Measurements from ENCODE around the gene ARHGAP5. TPM values are rescaled to one million over a fixed set of nuclear protein-coding genes. Genes with fewer than 3 reads are reported as not detected.
"Not testable (repeated sequence)": the region's sequence is repeated elsewhere in the genome, so short reads cannot be mapped to it uniquely, and the experiment has no call there.

Gene ARHGAP5
- total RNA-seq, 1 experiment from 2014 or later = 100 TPM

GRCh38 chr14:32128703-32129102, 51.6 kb downstream of the ARHGAP5 start:
- H3K36me3 Mint-ChIP-seq (ENCODE audit: insufficient read depth, unreplicated experiment) = peaks cover 44% of the 10 kb centered on the region
- no peak overlapping the region for H3K4me3 Mint-ChIP-seq (ENCODE audit: unreplicated experiment)
- POLR2A ChIA-PET = interaction anchor here (1.9 kb wide), 1 partner anchor 52 kb away, joined by 8 read pairs; the partner anchor contains the start of gene ARHGAP5

GRCh38 chr14:32129124-32129523, 52.0 kb downstream of the ARHGAP5 start:
- POLR2A ChIA-PET = interaction anchor here (0.6 to 1.9 kb wide), 2 partner anchors 17 to 52 kb away, joined by 3 to 8 read pairs; partner anchors contain the start of gene ARHGAP5
- H3K4me1 Mint-ChIP-seq (ENCODE audit: insufficient read depth, unreplicated experiment) = peaks cover 33% of the 10 kb centered on the region
- H3K4me3 Mint-ChIP-seq (ENCODE audit: unreplicated experiment) = no peak overlapping the region
- intact Hi-C loops (cut with micrococcal nuclease) = no loop called here
- BruUV-seq (replicated peaks) = no TSS peak
- TF ChIP-seq CTCF (IDR thresholded peaks at IDR 0.05; ENCODE audit: unreplicated experiment) = no peak
- CTCF ChIA-PET = no interaction called here
- no peak for DNase-seq (ENCODE audit: unreplicated experiment)
- H3K27ac Mint-ChIP-seq (ENCODE audit: low read depth, unreplicated experiment) = peak overlapping the region; percentile 17
- H3K9me3 Mint-ChIP-seq (ENCODE audit: unreplicated experiment) = peaks cover 8% of the 10 kb centered on the region
- H3K27me3 Mint-ChIP-seq (ENCODE audit: insufficient read depth, unreplicated experiment) = no peaks in the 10 kb centered on the region
- H3K36me3 Mint-ChIP-seq (ENCODE audit: insufficient read depth, unreplicated experiment) = peaks cover 48% of the 10 kb centered on the region

More at GRCh38 chr14:32128703-32129102, 51.6 kb downstream of the ARHGAP5 start:
- BruUV-seq (replicated peaks) = no TSS peak
- Mint-ChIP-seq H3K27ac (ENCODE audit: low read depth, unreplicated experiment) (peak overlapping the region; percentile 17), H3K9me3 (ENCODE audit: unreplicated experiment) (peaks cover 12% of the 10 kb centered on the region), H3K4me1 (ENCODE audit: insufficient read depth, unreplicated experiment) (peaks cover 36% of the 10 kb centered on the region), H3K27me3 (ENCODE audit: insufficient read depth, unreplicated experiment) (no peaks in the 10 kb centered on the region)
- DNase-seq (ENCODE audit: unreplicated experiment) = no peak
- intact Hi-C loops (cut with micrococcal nuclease) = no loop called here
- CTCF ChIA-PET = no interaction called here
- TF ChIP-seq CTCF (IDR thresholded peaks at IDR 0.05; ENCODE audit: unreplicated experiment) = no peak

- intact Hi-C loops (cut with micrococcal nuclease); H3K4me3 Mint-ChIP-seq (ENCODE audit: unreplicated experiment); H3K27ac Mint-ChIP-seq (ENCODE audit: low read depth, unreplicated experiment); POLR2A ChIA-PET; DNase-seq (ENCODE audit: unreplicated experiment); H3K27me3 Mint-ChIP-seq (ENCODE audit: insufficient read depth, unreplicated experiment); CTCF ChIA-PET; H3K9me3 Mint-ChIP-seq (ENCODE audit: unreplicated experiment); BruUV-seq (replicated peaks): not testable (repeated sequence)
- Mint-ChIP-seq H3K36me3 (ENCODE audit: insufficient read depth, unreplicated experiment) (peaks cover 44% of the 10 kb centered on the region), H3K4me1 (ENCODE audit: insufficient read depth, unreplicated experiment) (peaks cover 25% of the 10 kb centered on the region)
Observed at GRCh38 chr14:32131689-32132088, 54.6 kb downstream of the ARHGAP5 start.

- intact Hi-C loops (cut with micrococcal nuclease) = no loop called here
- H3K4me3 Mint-ChIP-seq (ENCODE audit: unreplicated experiment) = no peak overlapping the region
- no peaks in the 10 kb centered on the region for H3K9me3 Mint-ChIP-seq (ENCODE audit: unreplicated experiment)
- H3K27ac Mint-ChIP-seq (ENCODE audit: low read depth, unreplicated experiment) = peak overlapping the region; percentile 44
- BruUV-seq (replicated peaks) = no TSS peak
- peaks cover 49% of the 10 kb centered on the region for H3K36me3 Mint-ChIP-seq (ENCODE audit: insufficient read depth, unreplicated experiment)
- POLR2A ChIA-PET = interaction anchor here (1.0 to 1.5 kb wide), 3 partner anchors 18 to 58 kb away, joined by 3 to 4 read pairs (median 4); partner anchors contain the start of gene ARHGAP5
- DNase-seq (ENCODE audit: unreplicated experiment) = no peak
- H3K4me1 Mint-ChIP-seq (ENCODE audit: insufficient read depth, unreplicated experiment) = peaks cover 15% of the 10 kb centered on the region
- H3K27me3 Mint-ChIP-seq (ENCODE audit: insufficient read depth, unreplicated experiment) = no peaks in the 10 kb centered on the region
- CTCF ChIA-PET = no interaction called here
- no peak for TF ChIP-seq CTCF (IDR thresholded peaks at IDR 0.05; ENCODE audit: unreplicated experiment)
Observed at GRCh38 chr14:32134448-32135097, 57.5 kb downstream of the ARHGAP5 start.
